Fibroblast of lung (primary cell): ENCODE measurements around the gene CTXN2. TPM values are rescaled to one million over a fixed set of nuclear protein-coding genes. Genes with fewer than 3 reads are reported as not detected.

ENCODE experiments used
- DNase-seq, 2 donors: peaks; one replicate each; pipeline versions ENCODE4 v3.0.0 to v3.0.0-alpha.2; 2010; ENCODE audit warnings: low read depth in 2 of 2
- H2AFZ ChIP-seq: 2 replicates; pipeline ENCODE4 v1.5.1; 2012; ENCODE audit warnings: low read length, control low read depth, inconsistent platforms
- H3K27ac ChIP-seq: 2 replicates; pipeline ENCODE4 v1.5.1; 2011; ENCODE audit warnings: low read length, control low read depth; ENCODE audit not compliant: insufficient read depth
- H3K27me3 ChIP-seq: 2 replicates; pipeline ENCODE4 v1.5.1; 2011; ENCODE audit warnings: mild to moderate bottlenecking, low read length; ENCODE audit not compliant: control insufficient read depth, insufficient read depth
- H3K36me3 ChIP-seq: 2 replicates; pipeline ENCODE4 v1.5.1; 2011; ENCODE audit warnings: low read length; ENCODE audit not compliant: control insufficient read depth, insufficient read depth
- H3K4me1 ChIP-seq: 2 replicates; pipeline ENCODE4 v1.5.1; 2011; ENCODE audit warnings: low read length; ENCODE audit not compliant: control insufficient read depth, insufficient read depth; ENCODE audit errors: extremely low read depth
- H3K4me2 ChIP-seq: 2 replicates; pipeline ENCODE4 v1.5.1; 2011; ENCODE audit warnings: low read length, control low read depth; ENCODE audit not compliant: insufficient read depth; ENCODE audit errors: extremely low read depth
- H3K4me3 ChIP-seq, 4 experiments: fragments of 200-600 bp in 1 of 4; sonication (generic) in 1 of 4; replicated peaks in 1 of 4; 2 replicates each; pipeline ENCODE4 v1.5.1; 2011 to 2016; ENCODE audit warnings: low read length in 4 of 4, low read depth in 3 of 4, mild to moderate bottlenecking in 3 of 4, control low read depth in 2 of 4, inconsistent platforms in 1 of 4, mixed read lengths in 1 of 4; ENCODE audit not compliant: insufficient read depth in 1 of 4; ENCODE audit errors: control extremely low read depth in 1 of 4
- H3K79me2 ChIP-seq: 2 replicates; pipeline ENCODE4 v1.5.1; 2012; ENCODE audit warnings: mild to moderate bottlenecking, low read length, inconsistent platforms; ENCODE audit not compliant: control insufficient read depth, insufficient read depth
- H3K9ac ChIP-seq: 2 replicates; pipeline ENCODE4 v1.5.1; 2011; ENCODE audit warnings: mild to moderate bottlenecking, low read length, control low read depth; ENCODE audit not compliant: insufficient read depth
- H3K9me3 ChIP-seq: 2 replicates; pipeline ENCODE4 v1.5.1; 2012; ENCODE audit warnings: low read depth, low read length; ENCODE audit not compliant: control insufficient read depth, insufficient read depth
- H4K20me1 ChIP-seq: 2 replicates; pipeline ENCODE4 v1.5.1; 2011; ENCODE audit warnings: low read length; ENCODE audit not compliant: control insufficient read depth, insufficient read depth; ENCODE audit errors: extremely low read depth
- EZH2 ChIP-seq: IDR thresholded peaks from 2 replicates; pipeline ENCODE4 v1.5.1; 2012; ENCODE audit warnings: low read length, control low read depth, mild to moderate bottlenecking; ENCODE audit errors: missing control alignments
- polyA plus RNA-seq, 2 donors: library from polyadenylated mRNA; depleted of rRNA in 1 of 2; stranded (reverse) in 1 of 2; unstranded in 1 of 2; fragments of >200 nt; gene quantifications; 2 replicates each; pipeline ENCODE4 v1.2.1, GENCODE V29; 2011 to 2012; ENCODE audit warnings: missing spikeins in 1 of 2
- total RNA-seq: library from RNA; depleted of rRNA; stranded (reverse); fragments of >200 nt; gene quantifications from 2 replicates; pipeline ENCODE4 v1.2.1, GENCODE V29; 2014
- TF ChIP-seq, protein P1 (sequence below), 2 donors: IDR thresholded peaks in 1 of 2; conservative IDR thresholded peaks in 1 of 2; 1 replicate in 1 of 2; 2 replicates in 1 of 2; pipeline ENCODE4 v1.5.1; 2011 to 2012; ENCODE audit warnings: low read length in 2 of 2, control low read depth in 1 of 2, inconsistent platforms in 1 of 2, low read depth in 1 of 2, mild to moderate bottlenecking in 1 of 2

CTXN2 gene
- total and polyA plus RNA-seq, 2 donors (not counting 1 experiment from before 2014, with no cell fraction given): not detected

DNA sequence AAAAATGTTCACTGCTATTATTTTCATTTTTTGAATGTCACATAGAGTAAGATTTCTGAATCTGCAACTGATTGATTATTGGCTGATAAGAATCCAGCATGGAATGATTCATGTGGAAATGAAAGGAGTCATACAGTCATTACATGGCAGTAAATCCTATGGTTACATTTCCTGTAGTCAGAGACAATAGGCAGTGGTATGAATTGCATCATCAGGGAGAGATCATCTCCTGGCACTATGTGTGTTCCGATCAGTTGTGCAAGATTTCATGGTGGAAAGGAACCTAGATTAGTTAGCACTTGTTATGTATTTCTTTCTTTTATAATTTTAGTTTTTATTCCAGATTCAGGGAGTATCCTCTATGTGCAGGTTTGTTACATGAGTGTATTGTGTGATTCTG is 53.5 kb downstream of the CTXN2 start:
- Histone ChIP-seq H3K4me3 (no peak overlapping the region), H3K4me2 (no peak overlapping the region), H3K79me2 (no peaks in the 10 kb centered on the region), H3K27ac (no peak overlapping the region), H3K36me3 (no peaks in the 10 kb centered on the region), H3K4me1 (no peaks in the 10 kb centered on the region), H3K27me3 (no peaks in the 10 kb centered on the region), H3K9me3 (no peaks in the 10 kb centered on the region), H4K20me1 (no peaks in the 10 kb centered on the region), H2AFZ (no peak overlapping the region), H3K9ac (no peak overlapping the region)
- DNase-seq: peak in 1 of 2 donors; percentile 6
- TF ChIP-seq EZH2: no peak
- TF ChIP-seq, protein P1, sequence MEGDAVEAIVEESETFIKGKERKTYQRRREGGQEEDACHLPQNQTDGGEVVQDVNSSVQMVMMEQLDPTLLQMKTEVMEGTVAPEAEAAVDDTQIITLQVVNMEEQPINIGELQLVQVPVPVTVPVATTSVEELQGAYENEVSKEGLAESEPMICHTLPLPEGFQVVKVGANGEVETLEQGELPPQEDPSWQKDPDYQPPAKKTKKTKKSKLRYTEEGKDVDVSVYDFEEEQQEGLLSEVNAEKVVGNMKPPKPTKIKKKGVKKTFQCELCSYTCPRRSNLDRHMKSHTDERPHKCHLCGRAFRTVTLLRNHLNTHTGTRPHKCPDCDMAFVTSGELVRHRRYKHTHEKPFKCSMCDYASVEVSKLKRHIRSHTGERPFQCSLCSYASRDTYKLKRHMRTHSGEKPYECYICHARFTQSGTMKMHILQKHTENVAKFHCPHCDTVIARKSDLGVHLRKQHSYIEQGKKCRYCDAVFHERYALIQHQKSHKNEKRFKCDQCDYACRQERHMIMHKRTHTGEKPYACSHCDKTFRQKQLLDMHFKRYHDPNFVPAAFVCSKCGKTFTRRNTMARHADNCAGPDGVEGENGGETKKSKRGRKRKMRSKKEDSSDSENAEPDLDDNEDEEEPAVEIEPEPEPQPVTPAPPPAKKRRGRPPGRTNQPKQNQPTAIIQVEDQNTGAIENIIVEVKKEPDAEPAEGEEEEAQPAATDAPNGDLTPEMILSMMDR (conservative IDR thresholded peaks at IDR 0.05 in 1 of 2, IDR thresholded peaks at IDR 0.05 in 1 of 2; ENCODE audit: low read depth in 1 of 2, low read length in 2 of 2): no peak

DNA sequence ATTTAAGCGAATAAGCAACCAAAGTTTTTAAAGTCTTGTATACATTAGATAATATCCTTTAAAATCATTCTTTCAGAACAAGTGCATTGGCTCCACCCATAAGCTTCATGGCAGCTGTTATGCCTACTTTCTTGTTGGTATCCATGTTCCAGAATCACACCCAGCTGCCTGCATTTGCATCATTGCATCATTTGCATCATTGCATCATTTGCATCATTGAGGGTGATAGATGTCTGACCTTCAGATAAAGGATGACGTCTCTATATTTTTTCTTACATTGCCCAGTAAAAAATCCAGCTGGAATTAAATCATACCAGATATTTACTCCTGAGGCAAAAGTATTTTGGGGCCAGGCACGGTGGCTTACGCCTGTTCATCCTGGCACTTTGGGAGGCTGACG is 56.9 kb downstream of the CTXN2 start:
- H2AFZ ChIP-seq: no peak overlapping the region
- no peak for DNase-seq
- H3K4me3 ChIP-seq: no peak overlapping the region
- H3K36me3 ChIP-seq: no peaks in the 10 kb centered on the region
- no peaks in the 10 kb centered on the region for H4K20me1 ChIP-seq
- TF ChIP-seq, protein P1 (conservative IDR thresholded peaks at IDR 0.05 in 1 of 2, IDR thresholded peaks at IDR 0.05 in 1 of 2; ENCODE audit: low read depth in 1 of 2, low read length in 2 of 2): no peak
- no peak for TF ChIP-seq EZH2
- H3K4me2 ChIP-seq: no peak overlapping the region
- no peaks in the 10 kb centered on the region for H3K4me1 ChIP-seq
- H3K27ac ChIP-seq: no peak overlapping the region
- H3K9ac ChIP-seq: no peak overlapping the region
- H3K27me3 ChIP-seq: no peaks in the 10 kb centered on the region
- H3K79me2 ChIP-seq: no peaks in the 10 kb centered on the region
- no peaks in the 10 kb centered on the region for H3K9me3 ChIP-seq

- no peak for TF ChIP-seq EZH2
- TF ChIP-seq, protein P1 (conservative IDR thresholded peaks at IDR 0.05 in 1 of 2, IDR thresholded peaks at IDR 0.05 in 1 of 2; ENCODE audit: low read depth in 1 of 2, low read length in 2 of 2): peak; percentile 72 to 78
- Histone ChIP-seq H3K9me3 (no peaks in the 10 kb centered on the region), H3K4me1 (no peaks in the 10 kb centered on the region), H3K4me2 (no peak overlapping the region), H3K36me3 (no peaks in the 10 kb centered on the region), H2AFZ (no peak overlapping the region), H3K27me3 (no peaks in the 10 kb centered on the region), H3K4me3 (no peak overlapping the region), H3K9ac (no peak overlapping the region), H3K79me2 (no peaks in the 10 kb centered on the region), H3K27ac (no peak overlapping the region), H4K20me1 (no peaks in the 10 kb centered on the region)
- DNase-seq: peak; percentile 81 to 88
Observed at GRCh38 chr15:48250640-48251076, 59.2 kb downstream of the CTXN2 start.
